Activated CD8-positive, alpha-beta memory T cell treated with anti-CD3 and anti-CD28 coated beads for 36 hours (primary cell): ENCODE results near the gene TMCC1. TPM values are rescaled to one million over a fixed set of nuclear protein-coding genes. Genes with fewer than 3 reads are reported as not detected.
"Not testable (repeated sequence)": the region's sequence is repeated elsewhere in the genome, so short reads cannot be mapped to it uniquely, and the experiment has no call there.

Experiments
- CTCF ChIA-PET: fragments of 350-600 bp; sonication (Branson Sonifier 250); formaldehyde crosslinking; loops from one replicate; lab custom pipeline; 2021; ENCODE audit warnings: antibody characterized with exemption; lab: Charles Lee
- POLR2A ChIA-PET: fragments of 350-600 bp; sonication (Branson Sonifier 250); formaldehyde crosslinking; loops from one replicate; lab custom pipeline; 2021; ENCODE audit warnings: antibody characterized with exemption; lab: Charles Lee
- total RNA-seq, 2 experiments: library from RNA; stranded (reverse); gene quantifications; one replicate each; pipeline ENCODE4 v1.2.3, GENCODE V29; 2021

The TMCC1 gene
- total RNA-seq, 2 experiments from 2014 or later: 14.7 to 16.3 TPM

- ChIA-PET CTCF (no interaction called here), POLR2A (no interaction called here)
Observed at GRCh38 chr3:129702934-129703712, 190.4 kb downstream of the TMCC1 start.

DNA sequence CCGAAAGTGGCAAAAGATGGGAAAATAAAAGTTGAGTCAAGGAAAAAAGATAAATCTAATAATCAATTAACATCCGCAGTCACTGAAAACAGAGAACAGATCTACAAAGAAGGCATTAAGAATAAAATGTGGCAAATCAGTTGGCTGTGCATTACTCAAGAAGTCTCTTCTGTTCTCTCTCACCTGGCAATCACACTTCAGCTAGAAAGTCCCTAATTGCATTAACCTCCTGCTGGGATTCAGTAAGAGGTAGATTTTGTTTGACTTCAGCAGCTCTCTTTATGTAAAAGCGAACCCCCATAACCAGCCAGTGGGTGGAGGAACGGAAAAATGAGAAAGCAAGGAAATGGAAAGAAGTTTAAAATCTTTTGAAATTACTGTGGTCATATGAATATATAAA lies 192.3 kb downstream of the TMCC1 start:
- ChIA-PET CTCF (no interaction called here), POLR2A (no interaction called here)

GRCh38 chr3:129699612-129700011 lies 193.9 kb downstream of the TMCC1 start:
- POLR2A ChIA-PET: no interaction called here

GRCh38 chr3:129699199-129699598 lies 194.3 kb downstream of the TMCC1 start:
- ChIA-PET POLR2A (no interaction called here), CTCF (no interaction called here)

More at GRCh38 chr3:129699612-129700011, 193.9 kb downstream of the TMCC1 start:
- CTCF ChIA-PET: no interaction called here

DNA sequence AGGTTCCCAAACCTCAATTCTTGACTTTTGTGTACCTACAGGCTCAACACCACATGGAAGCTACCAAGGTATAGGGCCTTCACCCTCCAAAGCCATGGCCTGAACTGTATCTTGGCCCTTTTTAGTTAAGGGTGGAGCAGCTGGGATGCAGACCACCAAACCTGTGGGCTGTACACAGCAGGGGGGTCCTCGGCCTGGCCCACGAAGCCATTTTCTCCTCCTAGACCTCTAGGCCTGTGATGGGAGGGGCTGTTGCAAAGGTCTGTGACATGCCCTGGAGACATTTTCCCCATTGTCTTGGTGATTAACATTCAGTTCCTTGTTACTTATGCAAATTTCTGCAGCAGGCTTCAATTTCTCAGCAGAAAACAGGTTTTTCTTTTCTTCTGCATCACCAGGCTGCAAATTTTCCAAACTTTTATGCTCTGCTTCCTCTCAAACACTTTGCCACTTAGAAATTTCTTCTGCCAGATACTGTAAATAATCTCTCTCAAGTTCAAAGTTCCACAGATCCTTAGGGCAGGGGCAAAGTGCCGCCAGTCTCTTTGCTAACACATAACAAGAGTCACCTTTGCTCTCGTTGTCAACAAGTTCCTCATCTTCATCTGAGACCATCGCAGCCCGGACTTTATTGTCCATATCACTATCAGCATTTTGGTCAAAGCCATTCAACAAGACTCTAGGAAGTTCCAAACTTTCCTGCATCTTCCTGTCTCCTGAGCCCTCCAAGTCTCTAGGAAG lies 196.1 kb downstream of the TMCC1 start:
- CTCF ChIA-PET: no interaction called here
- POLR2A ChIA-PET: no interaction called here

- CTCF ChIA-PET, POLR2A ChIA-PET: not testable (repeated sequence)
Observed at GRCh38 chr3:129696430-129696829, 197.1 kb downstream of the TMCC1 start.

DNA sequence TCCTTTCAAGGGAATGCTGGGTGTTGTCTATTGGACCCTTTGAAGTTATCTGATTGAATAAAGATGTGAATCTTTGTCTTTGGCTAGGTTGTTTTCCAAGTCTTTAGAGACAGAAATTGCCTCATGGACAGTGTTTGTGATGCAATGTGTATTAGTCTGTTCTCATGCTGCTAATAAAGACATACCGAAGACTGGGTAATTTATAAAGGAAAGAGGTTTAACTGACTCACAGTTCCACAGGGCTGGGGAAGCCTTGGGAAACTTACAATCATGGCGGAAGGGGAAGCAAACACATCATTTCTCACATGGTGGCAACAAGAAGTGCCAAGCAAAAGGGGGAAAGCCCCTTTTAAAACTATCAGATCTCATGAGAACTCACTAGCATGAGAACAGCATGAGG lies 198.3 kb downstream of the TMCC1 start:
- POLR2A ChIA-PET: no interaction called here

GRCh38 chr3:129694228-129694627 lies 199.3 kb downstream of the TMCC1 start:
- ChIA-PET POLR2A (no interaction called here), CTCF (no interaction called here)

More for the DNA sequence above, 198.3 kb downstream of the TMCC1 start:
- CTCF ChIA-PET: no interaction called here

GRCh38 chr3:129692743-129693142 lies 200.8 kb downstream of the TMCC1 start:
- POLR2A ChIA-PET: interaction anchor here (0.7 to 0.8 kb wide), 2 partner anchors 212 to 289 kb away, joined by 3 to 6 read pairs; no protein-coding TSS in a partner anchor

GRCh38 chr3:129690963-129691362 lies 202.5 kb downstream of the TMCC1 start:
- ChIA-PET POLR2A (no interaction called here), CTCF (no interaction called here)

More at GRCh38 chr3:129692743-129693142, 200.8 kb downstream of the TMCC1 start:
- CTCF ChIA-PET: no interaction called here

DNA sequence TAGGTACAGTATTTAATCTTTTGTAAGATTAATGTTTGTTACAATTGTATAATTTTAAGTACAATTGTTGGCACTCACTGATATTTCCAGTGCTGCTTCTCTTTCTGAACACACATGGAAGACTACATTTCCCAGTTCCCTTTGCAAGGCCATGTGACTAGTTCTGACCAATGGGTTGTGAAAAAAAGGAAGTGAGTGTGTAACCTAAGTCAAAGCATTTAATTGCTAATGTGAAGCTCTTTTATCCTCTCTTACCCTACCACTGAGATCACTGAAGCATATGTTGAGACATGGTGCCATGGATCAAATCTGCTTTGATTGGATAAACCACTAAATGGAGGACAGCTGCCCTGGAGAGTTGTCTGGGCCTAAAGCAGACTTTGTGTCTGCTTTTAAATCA lies 203.1 kb downstream of the TMCC1 start:
- POLR2A ChIA-PET: no interaction called here
- CTCF ChIA-PET: no interaction called here

GRCh38 chr3:129689036-129689435 lies 204.5 kb downstream of the TMCC1 start:
- ChIA-PET POLR2A (no interaction called here), CTCF (no interaction called here)

GRCh38 chr3:129688271-129688895 lies 205.1 kb downstream of the TMCC1 start:
- POLR2A ChIA-PET: interaction anchor here (0.6 kb wide), 1 partner anchor 139 kb away, joined by 3 read pairs; no protein-coding TSS in a partner anchor
- CTCF ChIA-PET: no interaction called here

- CTCF ChIA-PET: no interaction called here
- POLR2A ChIA-PET: no interaction called here
Observed at GRCh38 chr3:129687586-129688125, 205.9 kb downstream of the TMCC1 start.

GRCh38 chr3:129686941-129687340 lies 206.6 kb downstream of the TMCC1 start:
- ChIA-PET CTCF (no interaction called here), POLR2A (no interaction called here)

GRCh38 chr3:129684270-129684669 lies 209.2 kb downstream of the TMCC1 start:
- ChIA-PET CTCF (no interaction called here), POLR2A (no interaction called here)

GRCh38 chr3:129683201-129683600 lies 210.3 kb downstream of the TMCC1 start:
- POLR2A ChIA-PET: no interaction called here

DNA sequence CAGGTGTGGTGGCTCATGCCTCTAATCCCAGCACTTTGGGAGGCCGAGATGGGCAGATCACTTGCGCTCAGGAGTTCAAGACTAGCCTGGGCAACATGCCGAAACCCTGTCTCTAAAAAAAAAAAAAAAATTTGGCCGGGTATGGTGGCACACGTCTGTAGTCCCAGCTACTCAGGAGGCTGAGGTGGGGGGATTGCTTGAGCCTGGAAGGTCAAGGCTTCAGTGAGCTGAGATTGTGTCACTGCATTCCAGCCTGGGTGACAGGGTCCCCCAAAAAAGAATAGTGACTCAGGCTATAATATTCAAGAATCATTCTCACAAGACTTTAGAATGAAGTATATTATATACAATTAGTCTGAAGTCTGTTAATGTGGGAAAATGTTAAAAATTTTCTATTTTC lies 216.5 kb downstream of the TMCC1 start:
- ChIA-PET POLR2A (no interaction called here), CTCF (no interaction called here)

More at GRCh38 chr3:129683201-129683600, 210.3 kb downstream of the TMCC1 start:
- CTCF ChIA-PET: interaction anchor here (0.8 kb wide), 1 partner anchor 189 kb away, joined by 3 read pairs; no protein-coding TSS in a partner anchor

DNA sequence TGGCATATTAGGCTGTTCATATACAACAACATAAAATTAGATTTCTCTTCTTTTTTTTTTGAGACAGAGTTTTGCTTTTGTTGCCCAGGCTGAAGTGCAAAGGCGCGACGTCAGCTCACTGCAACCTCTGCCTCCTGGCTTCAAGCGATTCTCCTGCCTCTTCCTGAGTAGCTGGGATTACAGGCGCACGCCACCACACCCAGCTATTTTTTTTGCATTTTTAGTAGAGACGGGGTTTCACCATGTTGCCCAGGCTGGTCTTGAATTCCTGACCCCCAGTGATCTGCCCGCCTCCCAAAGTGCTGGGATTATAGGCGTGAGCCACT lies 218.8 kb downstream of the TMCC1 start:
- CTCF ChIA-PET, POLR2A ChIA-PET: not testable (repeated sequence)
